ENCODE measurements around the gene KIF3B. TPM values are rescaled to one million over a fixed set of nuclear protein-coding genes. Genes with fewer than 3 reads are reported as not detected.
"Not testable (repeated sequence)": the region's sequence is repeated elsewhere in the genome, so short reads cannot be mapped to it uniquely, and the experiment has no call there.

Gene KIF3B
- total RNA-seq, 1 experiment from 2014 or later, result 15.7 TPM

DNA sequence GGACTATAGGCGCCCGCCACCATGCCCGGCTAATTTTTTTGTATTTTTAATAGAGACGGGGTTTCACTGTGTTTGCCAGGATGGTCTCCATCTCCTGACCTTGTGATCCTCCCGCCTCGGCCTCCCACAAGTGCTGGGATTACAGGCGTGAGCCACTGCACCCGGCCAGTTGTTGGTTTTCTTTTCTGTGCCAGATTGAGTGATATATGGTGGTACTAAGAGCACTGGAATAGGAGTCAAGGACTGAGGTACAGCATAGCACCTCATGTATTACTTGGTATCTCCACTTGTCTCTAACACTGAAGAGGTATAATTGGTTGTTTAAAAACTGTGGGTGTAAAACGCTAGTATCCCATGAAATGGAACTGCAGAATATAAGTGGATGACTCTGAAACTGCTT lies 106.0 kb downstream of the KIF3B start:
- not testable (repeated sequence) for H4K20me1 ChIP-seq (ENCODE audit: insufficient read depth, low read depth, low read length); H3K9me3 ChIP-seq (ENCODE audit: low read length); H3K36me3 ChIP-seq (ENCODE audit: insufficient read depth, low read length); H3K27ac ChIP-seq (ENCODE audit: low read length); H2AFZ ChIP-seq (ENCODE audit: low read length); H3K9me2 ChIP-seq (replicated peaks; ENCODE audit: insufficient read depth, low read length); DNase-seq; H3K27me3 ChIP-seq (ENCODE audit: low read length); H3K4me3 ChIP-seq (ENCODE audit: low read length); H3K4me2 ChIP-seq (ENCODE audit: low read depth, low read length, poor library complexity, severe bottlenecking); H3K4me1 ChIP-seq (ENCODE audit: low read length); H3K9ac ChIP-seq (ENCODE audit: low read length)
- peaks cover 77% of the 10 kb centered on the region for H3K79me2 ChIP-seq (ENCODE audit: low read length)

Other genes starting within 250 kb of the KIF3B start
- 16.9 and 22.5 TPM in 2 replicates for gene HCK, start 225.4 kb upstream of the KIF3B start, total RNA-seq (2014; rRNA removed; shearing (Covaris generic); ENCODE audit: low replicate concordance)
- 22.5 and 25.0 TPM in 2 replicates for gene TM9SF4, start 167.9 kb upstream of the KIF3B start, total RNA-seq (2014; rRNA removed; shearing (Covaris generic); ENCODE audit: low replicate concordance)
- gene PLAGL2, start 69.9 kb upstream of the KIF3B start, total RNA-seq (2014; rRNA removed; shearing (Covaris generic); ENCODE audit: low replicate concordance), result 19.2 and 30.5 TPM in 2 replicates
- gene POFUT1, start 69.8 kb upstream of the KIF3B start, total RNA-seq (2014; rRNA removed; shearing (Covaris generic); ENCODE audit: low replicate concordance), result 16.7 and 25.8 TPM in 2 replicates
- gene ASXL1, start 80.7 kb downstream of the KIF3B start, total RNA-seq (2014; rRNA removed; shearing (Covaris generic); ENCODE audit: low replicate concordance), result 39.9 and 63.6 TPM in 2 replicates

Data from Karpas-422 (cell line).